Raji (cell line): Measurements from ENCODE around the gene IPO9.

Experiments
- POLR2A ChIP-seq: IDR thresholded peaks from 2 replicates; pipeline ENCODE4 v1.6.1; 2011; ENCODE audit warnings: low read depth, low read length, control low read depth; ENCODE audit not compliant: insufficient read depth

The IPO9 gene

DNA sequence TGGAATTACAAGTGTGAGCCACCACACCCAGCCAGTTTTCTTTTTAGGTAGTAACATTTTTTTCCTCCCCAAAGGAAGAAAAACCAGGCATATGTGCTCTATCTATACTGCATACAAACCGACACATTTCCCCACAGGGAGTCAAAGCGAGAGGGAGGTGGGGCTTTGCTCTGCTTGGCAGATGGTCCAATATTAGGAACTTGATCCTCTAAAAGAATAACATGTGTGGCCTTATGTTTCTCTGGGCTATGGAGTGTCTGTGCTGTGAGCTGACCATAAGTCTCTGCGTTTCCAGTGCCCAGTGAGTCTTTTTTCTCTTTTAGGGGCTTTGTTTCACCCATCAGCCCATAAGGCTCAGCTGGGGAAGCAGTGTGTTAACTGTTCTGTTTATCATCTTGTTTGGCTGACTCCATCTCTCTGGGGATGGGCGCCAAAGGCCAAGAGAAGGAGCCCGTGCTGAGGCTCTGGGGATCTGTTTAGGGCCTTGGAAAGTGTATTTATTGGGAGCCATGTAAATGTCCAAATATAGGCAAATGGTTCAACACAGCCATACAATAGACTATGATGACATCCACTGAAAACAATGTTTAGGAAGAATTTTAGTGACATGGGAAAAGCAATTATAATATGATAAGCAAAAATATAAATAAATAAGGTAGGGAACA lies 97.2 kb downstream of the IPO9 start:
- TF ChIP-seq POLR2A, result no peak

DNA sequence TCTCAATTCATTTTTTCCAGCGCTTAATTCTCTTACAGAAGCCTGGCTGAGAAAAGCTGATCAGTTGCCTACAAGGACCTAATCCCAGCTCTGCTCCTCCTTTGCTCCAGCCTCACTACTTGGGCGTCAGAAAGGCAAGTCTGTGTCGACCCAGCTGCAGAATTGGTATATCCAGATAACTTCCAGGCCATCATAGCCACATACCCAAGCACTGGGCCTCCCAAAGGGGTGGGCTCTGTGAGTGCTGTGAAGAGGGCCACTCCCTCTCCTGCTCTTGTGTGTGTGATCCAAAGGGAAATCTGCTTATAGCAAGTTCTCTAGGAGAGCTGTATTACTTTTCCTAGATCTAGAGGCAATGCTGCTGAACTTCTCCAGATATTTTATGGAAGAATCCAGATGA lies 99.3 kb downstream of the IPO9 start:
- no peak for TF ChIP-seq POLR2A

DNA sequence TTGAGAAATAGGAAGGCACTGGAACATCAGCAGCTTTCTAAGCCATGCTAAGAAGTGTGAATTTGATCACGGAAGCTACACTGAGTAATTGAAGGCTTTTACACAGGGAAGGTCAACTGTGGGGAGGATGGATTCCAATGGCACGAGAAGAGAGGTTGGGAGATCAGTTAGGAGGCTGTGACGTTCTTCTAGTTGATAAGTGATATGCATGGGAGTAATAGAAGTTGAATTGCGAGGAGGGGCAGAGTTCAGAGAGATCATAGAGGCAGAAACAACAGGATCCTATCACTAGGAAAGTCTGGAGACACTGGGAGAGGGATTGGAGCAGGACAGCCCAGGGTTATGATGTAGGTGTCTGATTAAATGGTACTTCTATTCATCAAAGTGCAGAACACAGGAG lies 101.2 kb downstream of the IPO9 start:
- no peak for TF ChIP-seq POLR2A

DNA sequence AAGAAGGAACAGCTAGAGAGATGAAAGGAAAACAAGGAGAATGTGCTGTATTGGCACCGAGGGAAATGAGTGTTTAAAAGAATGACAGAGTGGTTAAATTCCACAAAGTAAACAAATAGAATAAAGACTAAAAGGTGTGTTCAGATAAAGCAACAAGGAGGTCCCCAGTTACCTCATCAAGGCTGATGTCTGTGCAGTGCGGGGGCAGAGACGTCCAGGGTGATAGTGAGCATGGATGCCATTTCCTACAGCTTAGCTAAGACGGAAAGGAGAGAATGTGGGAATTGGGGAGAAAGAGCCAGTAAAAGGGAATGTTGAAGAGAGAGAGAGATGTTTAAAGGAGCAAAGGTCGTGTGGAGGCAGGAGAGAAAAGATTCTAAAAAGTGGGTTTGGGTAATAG lies 101.8 kb downstream of the IPO9 start:
- no peak for TF ChIP-seq POLR2A
